Measurements from ENCODE around the gene TCL1B. TPM values are rescaled to one million over a fixed set of nuclear protein-coding genes. Genes with fewer than 3 reads are reported as not detected.

TCL1B gene
- total and polyA plus RNA-seq, 2 of the 8 experiments (the other 6 are each of a cell fraction or from before 2014, with no cell fraction given) = 9.6 to 11.5 TPM

DNA sequence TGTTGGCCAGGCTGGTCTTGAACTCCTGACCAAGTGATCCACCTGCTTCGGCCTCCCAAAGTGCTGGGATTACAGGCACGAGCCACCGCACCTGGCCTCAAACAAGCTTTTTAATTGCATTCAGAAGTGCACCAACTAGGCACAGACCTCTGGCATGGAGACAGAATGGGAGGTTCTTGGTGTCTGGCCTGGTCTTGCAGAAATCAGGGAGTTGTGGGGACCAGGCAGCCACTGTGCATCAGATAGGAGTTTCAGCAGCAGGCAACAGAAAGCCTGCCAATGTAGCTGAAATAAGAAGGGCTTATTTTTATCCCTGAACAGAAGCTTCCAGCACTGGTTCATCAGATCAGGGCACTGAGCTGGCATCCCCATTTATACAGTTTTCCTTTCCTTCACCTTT, 22.2 kb upstream of the TCL1B start:
- CTCF ChIA-PET (ENCODE audit: partially characterized antibody) = interaction anchor here (0.7 to 5.1 kb wide), 12 partner anchors 10 to 330 kb away, joined by 3 to 46 read pairs (median 6); no protein-coding TSS in a partner anchor
- no peak overlapping the region for H3K14ac ChIP-seq (ENCODE audit: insufficient read length)
- 84% methylated on average over 3 of the region's 3 CpGs; no CpG with 5 or more reads in 1 of the 2 experiments for WGBS, 2 experiments (ENCODE audit: extremely low coverage in 1 of 2, insufficient coverage in 1 of 2, insufficient read length in 1 of 2, insufficient replicate concordance in 2 of 2, low coverage in 1 of 2, low lambda C conversion rate in 2 of 2, missing lambda C conversion rate in 1 of 2)

More for the DNA sequence above, 22.2 kb upstream of the TCL1B start:
- Histone ChIP-seq H3K27ac (ENCODE audit: low read depth, low read length) (no peak overlapping the region), H3K4ac (replicated peaks; ENCODE audit: insufficient read length, low read depth, low read length) (no peak overlapping the region), H3K4me2 (ENCODE audit: insufficient read depth in 1 of 2, low read depth in 2 of 2, low read length in 2 of 2) (no peak overlapping the region), H4K8ac (ENCODE audit: extremely low read depth, insufficient read depth, low read length) (no peak overlapping the region), H3K36me3 (ENCODE audit: control insufficient read depth in 2 of 4, insufficient read depth in 4 of 4, low read length in 3 of 4) (no peaks in the 10 kb centered on the region), H2BK5ac (ENCODE audit: low read depth, low read length) (no peak overlapping the region), H3K23ac (ENCODE audit: insufficient read length) (no peak overlapping the region), H4K5ac (ENCODE audit: insufficient read length, low read depth, low read length) (no peak overlapping the region), H3K23me2 (ENCODE audit: low read depth, low read length) (no peaks in the 10 kb centered on the region), H2BK12ac (ENCODE audit: low read depth, low read length) (no peak overlapping the region), H4K20me1 (replicated peaks in 1 of 2; ENCODE audit: control insufficient read depth in 1 of 2, insufficient read depth in 2 of 2, low read length in 2 of 2) (peaks cover 0 to 1% of the 10 kb centered on the region in 2 experiments), H3K27me3 (replicated peaks in 1 of 4; ENCODE audit: control insufficient read depth in 3 of 4, extremely low read depth in 1 of 4, insufficient read depth in 3 of 4, low read length in 3 of 4) (peaks cover 0 to 3% (median 1%) of the 10 kb centered on the region in 4 experiments; a peak in 5 of 7 replicates), H3K79me2 (ENCODE audit: control insufficient read depth in 1 of 2, insufficient read depth in 2 of 2, low read length in 2 of 2) (no peaks in the 10 kb centered on the region), H3K4me3 (ENCODE audit: extremely low read depth in 1 of 4, insufficient read depth in 2 of 4, low read depth in 3 of 4, low read length in 4 of 4) (no peak overlapping the region), H2AK5ac (ENCODE audit: low read depth, low read length) (no peak overlapping the region), H2BK120ac (replicated peaks; ENCODE audit: low read depth, low read length) (no peak overlapping the region), H4K91ac (replicated peaks; ENCODE audit: insufficient read length, low read length) (no peak overlapping the region), H3K79me1 (ENCODE audit: low read depth, low read length) (no peaks in the 10 kb centered on the region), H3K18ac (ENCODE audit: extremely low read depth, low read length) (no peak overlapping the region), H2AFZ (ENCODE audit: low read length) (no peak overlapping the region), H3K9me3 (ENCODE audit: insufficient read depth in 2 of 2, low read depth in 1 of 2, low read length in 1 of 2) (no peaks in the 10 kb centered on the region), H3K9ac (replicated peaks in 1 of 4; ENCODE audit: extremely low read depth in 1 of 4, low read depth in 3 of 4, low read length in 3 of 4) (no peak overlapping the region), H3K4me1 (replicated peaks in 1 of 4; ENCODE audit: control insufficient read depth in 3 of 4, insufficient read depth in 4 of 4, low read length in 3 of 4) (peaks cover 0 to 8% (median 6%) of the 10 kb centered on the region in 4 experiments; a peak in 6 of 7 replicates), H2BK20ac (ENCODE audit: low read length) (no peak overlapping the region), H2BK15ac (ENCODE audit: low read length) (no peak overlapping the region), H3K56ac (replicated peaks; ENCODE audit: insufficient read length, low read depth, low read length) (no peak overlapping the region)
- POLR2A ChIA-PET (ENCODE audit: partially characterized antibody) = no interaction called here
- FAIRE-seq = no peak
- TF ChIP-seq FOSL1 (IDR thresholded peaks at IDR 0.05; ENCODE audit: insufficient read depth, low read depth, low read length) (no peak), RFX5 (IDR thresholded peaks at IDR 0.05; ENCODE audit: borderline replicate concordance, low read depth, low read length) (no peak), SAP30 (IDR thresholded peaks at IDR 0.05; ENCODE audit: insufficient read depth, insufficient replicate concordance, low read length) (no peak)
- DNase-seq (ENCODE audit: low read depth in 1 of 2, low spot score in 2 of 2) = no peak
